H4 (cell line): ENCODE results near the gene KCNT2. TPM values are rescaled to one million over a fixed set of nuclear protein-coding genes. Genes with fewer than 3 reads are reported as not detected.
A peak's percentile ranks its signal among the peaks of the same experiment; 100 is the strongest.

Source experiments
- DNase-seq: peaks from one replicate; pipeline ENCODE4 v3.0.0-alpha.2; 2015; ENCODE audit warnings: low spot score
- total RNA-seq: library from RNA; depleted of rRNA; stranded (reverse); fragments of >200 nt; shearing (Covaris generic); gene quantifications from 2 replicates; pipeline ENCODE4 v1.2.3, GENCODE V29; 2014

KCNT2 gene
- total RNA-seq, 1 experiment from 2014 or later, result 0.56 TPM

DNA sequence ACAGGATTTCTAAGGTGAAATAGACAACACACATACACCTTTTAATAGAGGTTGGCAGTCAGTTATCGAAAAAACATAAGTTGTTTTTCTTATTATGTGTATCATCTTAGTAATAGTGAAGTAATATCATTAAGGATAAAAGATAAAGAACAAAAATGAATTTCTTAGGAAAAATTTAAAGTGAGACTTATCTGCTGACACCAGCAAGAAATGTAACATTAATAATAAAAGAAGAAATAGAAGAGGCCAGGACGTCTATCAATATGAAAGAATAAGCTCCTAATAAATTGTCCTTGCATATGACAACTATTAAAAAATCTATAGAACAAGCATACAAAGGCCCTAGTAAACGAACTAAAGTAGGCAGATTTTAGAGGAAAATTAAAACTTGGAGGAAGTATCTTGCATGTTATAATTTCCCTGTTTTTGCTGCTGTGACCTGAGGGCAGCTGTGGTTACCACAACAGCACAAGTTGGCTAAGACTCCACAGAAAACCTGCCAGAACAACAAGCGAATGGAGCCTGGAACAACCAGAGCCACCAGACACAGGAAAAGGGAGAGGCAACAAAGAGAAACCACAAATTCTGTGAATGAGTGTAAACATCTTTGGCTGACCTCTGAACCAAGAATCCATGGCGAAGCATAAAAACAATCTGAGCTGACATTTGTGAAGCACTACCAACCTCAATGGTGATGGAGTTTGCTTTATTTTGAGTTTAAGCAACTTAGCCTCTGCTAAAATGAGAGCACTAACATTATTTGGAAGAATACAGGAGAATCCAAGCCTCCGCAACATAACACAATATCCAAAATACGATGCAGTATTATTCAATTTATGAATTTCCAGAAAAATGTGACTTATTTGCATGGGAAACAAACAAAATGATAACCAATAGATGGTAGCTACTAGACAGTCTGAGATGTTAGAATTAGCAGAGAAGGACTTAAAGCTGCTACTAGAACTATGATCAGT lies 207.5 kb downstream of the KCNT2 start:
- peak; percentile 88 for DNase-seq

DNA sequence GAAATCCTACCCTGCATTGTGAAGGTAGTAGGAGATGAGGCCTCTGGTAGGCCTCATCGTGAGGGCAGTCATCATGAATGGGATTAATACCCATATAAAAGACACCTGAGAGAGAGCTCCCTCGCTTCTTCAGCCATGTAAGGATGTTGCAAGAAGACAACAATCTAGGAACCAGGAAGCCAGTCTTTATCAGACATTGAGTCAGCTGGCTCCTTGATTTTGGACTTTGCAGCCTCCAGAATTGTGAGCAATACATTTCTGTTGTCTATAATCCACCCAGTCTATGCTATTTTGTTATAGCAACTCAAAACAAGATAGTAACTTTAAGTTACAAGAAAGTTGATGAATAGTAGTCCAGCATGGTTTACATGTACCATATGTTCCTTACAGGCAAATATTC lies 208.5 kb downstream of the KCNT2 start:
- no peak for DNase-seq

DNA sequence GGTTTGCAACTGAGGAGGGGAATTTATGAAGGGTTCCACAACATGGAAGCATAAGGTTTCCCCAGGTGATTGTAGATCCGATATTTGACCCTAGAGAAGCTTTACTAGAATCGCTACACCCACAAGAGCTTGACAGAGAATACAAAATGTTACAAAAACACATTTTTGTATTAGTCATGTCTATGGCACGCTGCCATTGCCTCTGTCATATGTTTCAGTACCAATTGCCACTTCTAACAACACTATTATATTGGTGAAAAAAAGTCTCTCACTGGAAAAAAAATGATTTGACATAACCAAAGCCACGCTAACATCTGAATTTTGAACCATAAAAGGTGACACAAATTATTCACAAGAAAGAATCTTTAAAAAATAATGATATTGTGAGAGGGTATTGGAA lies 214.5 kb downstream of the KCNT2 start:
- DNase-seq, result peak; percentile 35

DNA sequence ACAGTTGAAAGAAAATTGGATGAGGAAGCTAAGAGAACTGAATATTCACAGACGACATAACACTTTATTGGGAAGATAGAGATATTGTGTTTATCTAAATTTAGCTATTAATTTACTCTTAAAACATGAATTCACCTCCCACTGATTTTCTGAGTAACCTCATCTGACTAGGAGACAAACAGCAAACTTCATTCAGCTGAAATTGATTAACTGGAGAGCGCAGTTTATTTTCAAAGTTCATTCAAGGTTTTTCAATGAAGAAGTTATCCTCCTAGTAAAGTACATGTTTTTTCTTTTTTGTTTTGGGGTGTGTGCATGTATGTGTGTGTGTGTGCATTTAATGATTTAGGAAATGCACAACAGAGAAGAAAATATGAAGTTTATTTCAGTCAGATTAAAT lies 215.0 kb downstream of the KCNT2 start:
- DNase-seq, result no peak

DNA sequence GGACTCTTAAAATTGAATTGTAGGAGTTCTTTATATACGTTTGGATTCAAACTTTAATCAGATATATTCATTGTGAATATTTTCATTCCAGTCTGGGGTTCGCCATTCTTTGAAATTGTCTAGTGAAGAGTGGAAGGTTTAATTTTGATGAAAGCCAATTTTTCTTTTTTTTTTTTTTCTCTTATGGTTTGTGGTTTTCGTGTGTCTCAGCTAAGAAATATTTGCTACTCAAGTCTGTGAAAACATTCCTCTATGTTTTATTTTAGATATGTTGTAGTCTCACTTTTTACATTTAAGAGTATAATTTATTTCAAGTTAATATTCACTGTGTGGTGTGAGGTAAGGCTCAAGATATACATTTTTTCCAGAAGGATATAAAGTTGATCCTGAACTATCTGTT lies 220.5 kb downstream of the KCNT2 start:
- DNase-seq, result no peak

DNA sequence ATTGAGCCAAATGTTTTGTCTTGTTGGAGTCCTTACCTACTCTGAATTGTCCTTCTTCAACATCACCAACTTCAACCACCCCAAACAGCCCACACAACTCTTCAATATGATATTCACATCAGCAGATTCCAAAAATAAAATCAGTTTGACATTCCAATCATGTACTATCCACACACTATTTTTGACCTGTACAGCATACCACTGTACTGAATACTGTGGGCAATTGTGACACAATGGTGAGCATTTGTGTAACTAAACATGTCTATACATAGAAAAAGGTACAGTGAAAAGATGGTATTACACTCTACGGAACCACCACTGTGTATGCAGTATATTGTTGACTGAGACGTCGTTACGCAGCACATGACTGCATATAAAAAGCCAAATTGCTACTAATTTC lies 223.1 kb downstream of the KCNT2 start:
- no peak for DNase-seq

- DNase-seq, result no peak
Measured at GRCh38 chr1:196382383-196382782, 225.9 kb downstream of the KCNT2 start.

DNA sequence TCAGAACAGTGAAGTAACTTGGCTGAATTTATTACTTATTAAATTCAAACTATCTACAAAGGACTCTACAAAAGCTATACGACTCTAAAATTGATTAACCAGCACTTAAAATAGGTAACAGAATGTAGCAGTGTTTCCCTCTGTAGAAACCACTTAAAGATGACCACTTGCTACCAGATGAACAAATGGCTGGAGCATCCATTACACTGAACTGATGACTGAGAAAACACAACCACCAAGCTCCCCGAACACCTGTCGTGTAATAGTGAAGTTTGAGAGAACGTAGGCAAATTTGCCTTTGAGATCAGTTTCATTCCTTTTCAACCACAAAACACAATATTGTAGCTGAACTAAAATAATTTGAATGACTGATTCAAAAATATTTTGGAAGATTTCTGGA lies 226.7 kb downstream of the KCNT2 start:
- no peak for DNase-seq

GRCh38 chr1:196380316-196380715 lies 227.9 kb downstream of the KCNT2 start:
- no peak for DNase-seq

- DNase-seq, result no peak
Measured at GRCh38 chr1:196377811-196378210, 230.4 kb downstream of the KCNT2 start.

- DNase-seq, result no peak
Measured at GRCh38 chr1:196376630-196377328, 231.5 kb downstream of the KCNT2 start.

DNA sequence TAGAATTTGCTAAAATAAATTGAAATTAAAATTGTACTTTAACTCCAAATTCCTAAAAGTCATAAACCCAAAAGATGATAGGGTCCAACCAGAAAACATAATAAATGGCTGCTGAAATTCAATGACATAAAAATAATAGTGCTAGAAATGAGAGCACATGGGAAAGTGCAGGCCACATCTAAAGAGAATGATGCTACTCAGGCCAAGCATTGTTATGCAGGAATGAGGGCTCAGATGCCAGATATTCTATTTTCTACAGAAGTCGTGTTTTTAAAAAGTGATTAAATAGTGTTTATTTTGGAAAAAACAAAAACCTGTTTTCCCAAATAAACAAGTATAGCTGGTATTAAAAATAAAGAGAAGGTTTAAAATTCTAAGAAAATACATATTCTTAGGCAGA lies 234.4 kb downstream of the KCNT2 start:
- no peak for DNase-seq

- DNase-seq, result peak; percentile 12
Measured at GRCh38 chr1:196372896-196373536, 235.2 kb downstream of the KCNT2 start.

- no peak for DNase-seq
Measured at GRCh38 chr1:196367838-196368237, 240.4 kb downstream of the KCNT2 start.

- DNase-seq, result no peak
Measured at GRCh38 chr1:196366817-196367495, 241.3 kb downstream of the KCNT2 start.

- no peak for DNase-seq
Measured at GRCh38 chr1:196361112-196361714, 247.0 kb downstream of the KCNT2 start.

DNA sequence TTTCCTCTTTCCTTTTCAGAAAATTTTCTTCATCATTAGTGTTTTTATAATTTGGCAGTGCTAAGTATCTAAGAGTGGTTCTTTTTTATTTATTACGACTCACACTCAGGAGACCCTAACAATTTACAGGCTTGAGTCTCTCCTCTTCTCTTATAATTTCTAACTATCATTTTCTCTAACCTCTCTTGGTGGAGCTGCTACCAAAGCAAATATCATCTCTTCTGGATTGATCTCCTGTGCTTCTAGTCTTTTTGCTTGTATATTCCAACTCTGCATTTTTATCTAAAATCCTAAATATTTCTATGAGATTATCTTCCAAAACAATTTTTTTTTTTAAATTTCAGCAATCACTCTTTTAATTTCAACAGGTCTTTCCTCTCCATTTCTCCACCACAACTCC lies 250.3 kb downstream of the KCNT2 start:
- DNase-seq, result no peak

- DNase-seq, result peak; percentile 12
Measured at GRCh38 chr1:196355206-196355786, 252.9 kb downstream of the KCNT2 start.

- DNase-seq, result no peak
Measured at GRCh38 chr1:196344453-196344852, 263.8 kb downstream of the KCNT2 start.

DNA sequence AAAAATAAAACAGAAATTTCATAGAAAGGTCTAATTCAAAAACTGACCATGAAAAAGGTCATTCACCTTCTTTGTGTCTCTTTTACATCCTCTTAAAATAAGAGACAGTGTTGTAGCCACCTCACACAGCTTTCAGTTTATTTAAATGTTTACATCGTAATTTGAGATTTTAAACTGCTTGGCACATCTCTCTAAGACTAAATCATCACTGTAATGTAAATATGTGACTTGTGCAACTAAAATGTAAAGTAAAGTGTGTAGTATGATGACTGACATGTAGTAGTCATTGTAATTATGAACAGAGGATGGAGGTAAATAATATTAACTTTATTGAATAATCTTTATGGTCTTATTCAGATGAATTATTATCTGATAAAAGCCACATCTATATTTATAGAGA lies 283.9 kb downstream of the KCNT2 start:
- DNase-seq, result no peak

GRCh38 chr1:196323869-196324268 lies 284.4 kb downstream of the KCNT2 start:
- no peak for DNase-seq
